Measurements from ENCODE around the gene ACSL1.

Gene ACSL1, protein sequence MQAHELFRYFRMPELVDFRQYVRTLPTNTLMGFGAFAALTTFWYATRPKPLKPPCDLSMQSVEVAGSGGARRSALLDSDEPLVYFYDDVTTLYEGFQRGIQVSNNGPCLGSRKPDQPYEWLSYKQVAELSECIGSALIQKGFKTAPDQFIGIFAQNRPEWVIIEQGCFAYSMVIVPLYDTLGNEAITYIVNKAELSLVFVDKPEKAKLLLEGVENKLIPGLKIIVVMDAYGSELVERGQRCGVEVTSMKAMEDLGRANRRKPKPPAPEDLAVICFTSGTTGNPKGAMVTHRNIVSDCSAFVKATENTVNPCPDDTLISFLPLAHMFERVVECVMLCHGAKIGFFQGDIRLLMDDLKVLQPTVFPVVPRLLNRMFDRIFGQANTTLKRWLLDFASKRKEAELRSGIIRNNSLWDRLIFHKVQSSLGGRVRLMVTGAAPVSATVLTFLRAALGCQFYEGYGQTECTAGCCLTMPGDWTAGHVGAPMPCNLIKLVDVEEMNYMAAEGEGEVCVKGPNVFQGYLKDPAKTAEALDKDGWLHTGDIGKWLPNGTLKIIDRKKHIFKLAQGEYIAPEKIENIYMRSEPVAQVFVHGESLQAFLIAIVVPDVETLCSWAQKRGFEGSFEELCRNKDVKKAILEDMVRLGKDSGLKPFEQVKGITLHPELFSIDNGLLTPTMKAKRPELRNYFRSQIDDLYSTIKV

DNA sequence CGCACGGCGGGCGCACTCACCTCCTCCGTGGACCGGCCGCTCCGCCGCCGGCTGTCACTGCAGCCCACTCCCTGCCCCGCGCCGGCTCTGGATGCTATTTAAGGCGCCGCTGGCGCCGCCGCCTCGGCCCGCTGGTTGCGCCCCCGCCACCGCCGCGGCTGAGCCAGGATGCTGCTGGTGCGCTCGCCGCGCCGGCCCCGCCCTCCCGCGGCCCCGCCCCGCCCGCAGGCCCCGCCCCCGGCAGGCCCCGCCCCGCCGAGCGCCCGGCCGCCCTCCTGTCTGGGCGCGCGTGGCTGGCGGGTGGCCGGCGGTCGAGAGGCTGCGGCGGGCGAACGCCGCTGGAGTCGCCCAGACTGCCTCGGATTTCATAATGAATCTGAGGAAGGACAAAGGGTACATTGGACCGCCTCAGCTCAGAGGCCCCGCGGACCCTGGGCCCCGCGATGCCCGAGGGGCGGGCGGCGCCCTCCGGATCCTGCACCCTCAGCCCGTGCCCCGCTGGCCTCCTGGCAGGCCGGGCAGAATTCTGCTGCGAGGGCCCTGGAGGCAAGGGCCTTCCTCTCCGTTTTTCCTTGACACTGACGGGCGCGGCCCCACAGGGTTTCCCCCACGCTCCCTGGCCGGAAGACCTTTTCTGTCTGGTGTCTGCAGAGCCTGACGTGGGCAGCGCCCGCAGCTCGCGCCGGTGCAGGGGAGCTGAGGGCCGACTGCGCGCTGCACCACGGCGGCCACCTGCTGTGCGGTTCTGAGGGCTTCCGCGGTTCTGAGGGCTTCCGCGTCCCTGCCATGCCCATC lies at the start of gene ACSL1:
TSS of gene ACSL1 (minus strand) at position 73 of the 795 bp plus-strand sequence. CDS start 22,454 bp downstream, outside the sequence.
- H3K9ac ChIP-seq (ENCODE audit: low read length), result peak within 1 kb of the TSS; percentile 91
- peaks cover 14% of the 10 kb centered on the region for H3K36me3 ChIP-seq (ENCODE audit: control insufficient read depth, insufficient read depth, low read length, severe bottlenecking)
- peak; percentile 89 for DNase-seq (ENCODE audit: low read depth)
- no peaks in the 10 kb centered on the region for H3K27me3 ChIP-seq (replicated peaks; ENCODE audit: control insufficient read depth, insufficient read depth, low read length)
- no peaks in the 10 kb centered on the region for H3K9me3 ChIP-seq (ENCODE audit: control insufficient read depth, low read length)
- H3K4me1 ChIP-seq (ENCODE audit: control insufficient read depth, insufficient read depth, low read length), result peaks cover 10% of the 10 kb centered on the region
- peak within 1 kb of the TSS; percentile 88 for H3K4me3 ChIP-seq (ENCODE audit: low read length)

- DNase-seq (ENCODE audit: low read depth), result no peak
- Histone ChIP-seq H3K36me3 (ENCODE audit: control insufficient read depth, insufficient read depth, low read length, severe bottlenecking) (no peaks in the 10 kb centered on the region), H3K9ac (ENCODE audit: low read length) (peak overlapping the region; percentile 14), H3K4me1 (ENCODE audit: control insufficient read depth, insufficient read depth, low read length) (peaks cover 31% of the 10 kb centered on the region), H3K9me3 (ENCODE audit: control insufficient read depth, low read length) (peaks cover 5% of the 10 kb centered on the region), H3K4me3 (ENCODE audit: low read length) (no peak overlapping the region), H3K27me3 (replicated peaks; ENCODE audit: control insufficient read depth, insufficient read depth, low read length) (no peaks in the 10 kb centered on the region)
These were observed 47.3 kb upstream of the ACSL1 start for GRCh38 chr4:184873054-184873453.

GRCh38 chr4:184870718-184871117 lies 45.0 kb upstream of the ACSL1 start:
- H3K9me3 ChIP-seq (ENCODE audit: control insufficient read depth, low read length), result peaks cover 5% of the 10 kb centered on the region
- no peaks in the 10 kb centered on the region for H3K27me3 ChIP-seq (replicated peaks; ENCODE audit: control insufficient read depth, insufficient read depth, low read length)
- H3K4me3 ChIP-seq (ENCODE audit: low read length), result no peak overlapping the region
- H3K9ac ChIP-seq (ENCODE audit: low read length), result no peak overlapping the region
- H3K36me3 ChIP-seq (ENCODE audit: control insufficient read depth, insufficient read depth, low read length, severe bottlenecking), result no peaks in the 10 kb centered on the region
- no peak for DNase-seq (ENCODE audit: low read depth)
- peaks cover 28% of the 10 kb centered on the region for H3K4me1 ChIP-seq (ENCODE audit: control insufficient read depth, insufficient read depth, low read length)

- H3K9ac ChIP-seq (ENCODE audit: low read length), result no peak overlapping the region
- peaks cover 5% of the 10 kb centered on the region for H3K9me3 ChIP-seq (ENCODE audit: control insufficient read depth, low read length)
- H3K36me3 ChIP-seq (ENCODE audit: control insufficient read depth, insufficient read depth, low read length, severe bottlenecking), result no peaks in the 10 kb centered on the region
- no peak for DNase-seq (ENCODE audit: low read depth)
- no peaks in the 10 kb centered on the region for H3K27me3 ChIP-seq (replicated peaks; ENCODE audit: control insufficient read depth, insufficient read depth, low read length)
- H3K4me3 ChIP-seq (ENCODE audit: low read length), result no peak overlapping the region
- peaks cover 23% of the 10 kb centered on the region for H3K4me1 ChIP-seq (ENCODE audit: control insufficient read depth, insufficient read depth, low read length)
These were observed 42.9 kb upstream of the ACSL1 start for GRCh38 chr4:184868623-184869022.

GRCh38 chr4:184863916-184864315 lies 38.1 kb upstream of the ACSL1 start:
- Histone ChIP-seq H3K4me1 (ENCODE audit: control insufficient read depth, insufficient read depth, low read length) (peaks cover 24% of the 10 kb centered on the region), H3K4me3 (ENCODE audit: low read length) (no peak overlapping the region), H3K9me3 (ENCODE audit: control insufficient read depth, low read length) (no peaks in the 10 kb centered on the region), H3K27me3 (replicated peaks; ENCODE audit: control insufficient read depth, insufficient read depth, low read length) (no peaks in the 10 kb centered on the region), H3K9ac (ENCODE audit: low read length) (no peak overlapping the region), H3K36me3 (ENCODE audit: control insufficient read depth, insufficient read depth, low read length, severe bottlenecking) (no peaks in the 10 kb centered on the region)
- DNase-seq (ENCODE audit: low read depth), result no peak

DNA sequence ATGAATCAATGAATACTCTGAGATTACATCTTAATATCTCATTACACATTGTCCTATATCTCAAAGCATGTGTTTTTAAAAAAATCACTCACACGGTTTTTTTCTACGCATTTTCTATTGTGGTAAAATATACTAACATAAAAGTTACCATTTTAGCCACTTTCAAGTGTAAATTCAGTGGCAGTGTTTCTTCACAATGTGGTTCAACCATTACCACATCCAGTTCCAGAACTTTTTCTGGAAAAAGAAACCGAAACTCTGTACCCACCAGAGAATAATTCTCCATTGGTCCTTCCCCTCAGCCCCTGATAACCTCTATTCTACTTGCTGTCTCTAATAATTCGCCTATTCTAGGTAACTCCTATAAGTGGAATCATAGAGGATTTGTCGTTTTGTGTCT lies 35.3 kb upstream of the ACSL1 start:
- DNase-seq (ENCODE audit: low read depth), result no peak
- H3K36me3 ChIP-seq (ENCODE audit: control insufficient read depth, insufficient read depth, low read length, severe bottlenecking), result no peaks in the 10 kb centered on the region
- peaks cover 29% of the 10 kb centered on the region for H3K4me1 ChIP-seq (ENCODE audit: control insufficient read depth, insufficient read depth, low read length)
- no peak overlapping the region for H3K4me3 ChIP-seq (ENCODE audit: low read length)
- no peaks in the 10 kb centered on the region for H3K27me3 ChIP-seq (replicated peaks; ENCODE audit: control insufficient read depth, insufficient read depth, low read length)
- H3K9me3 ChIP-seq (ENCODE audit: control insufficient read depth, low read length), result no peaks in the 10 kb centered on the region
- peak overlapping the region; percentile 65 for H3K9ac ChIP-seq (ENCODE audit: low read length)

DNA sequence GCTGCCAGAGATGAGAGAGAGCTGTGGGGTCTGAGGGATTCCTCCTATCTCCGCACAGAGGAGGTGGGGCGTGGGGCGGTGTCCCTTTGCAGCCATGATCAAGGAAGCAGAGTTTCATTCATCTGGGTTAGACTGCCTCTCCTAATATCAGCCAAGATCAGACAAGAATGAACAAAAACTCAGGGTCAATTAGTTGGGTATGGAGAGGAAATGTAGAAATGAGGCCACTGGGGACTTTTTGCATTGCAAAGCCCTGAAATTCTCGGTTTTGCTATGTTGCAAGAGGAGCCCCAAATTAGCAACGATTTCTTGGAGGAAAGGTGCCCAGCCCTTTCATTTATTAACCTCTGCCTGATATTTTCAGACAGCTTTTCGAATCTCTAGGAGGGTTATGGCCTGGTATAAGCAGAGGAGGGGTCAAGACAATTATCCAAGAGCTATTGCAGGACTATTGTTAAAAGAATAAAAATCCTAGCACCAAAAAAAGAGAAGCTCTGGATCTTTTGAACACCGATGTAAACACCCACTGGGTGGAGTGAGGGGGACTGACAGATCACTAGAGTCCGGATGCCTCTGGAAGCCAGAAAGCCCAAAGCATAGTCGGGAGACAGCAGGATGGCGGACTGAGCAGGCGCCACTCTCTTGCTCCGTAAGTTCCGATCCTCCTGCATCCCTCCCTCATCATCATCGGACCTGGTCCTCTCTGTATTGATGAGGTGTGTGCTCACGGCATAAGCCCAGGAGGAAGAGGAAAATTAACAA lies 34.4 kb upstream of the ACSL1 start:
- Histone ChIP-seq H3K4me1 (ENCODE audit: control insufficient read depth, insufficient read depth, low read length) (peaks cover 30% of the 10 kb centered on the region), H3K9me3 (ENCODE audit: control insufficient read depth, low read length) (no peaks in the 10 kb centered on the region), H3K9ac (ENCODE audit: low read length) (peak overlapping the region; percentile 69), H3K4me3 (ENCODE audit: low read length) (peak overlapping the region; percentile 20), H3K36me3 (ENCODE audit: control insufficient read depth, insufficient read depth, low read length, severe bottlenecking) (no peaks in the 10 kb centered on the region), H3K27me3 (replicated peaks; ENCODE audit: control insufficient read depth, insufficient read depth, low read length) (no peaks in the 10 kb centered on the region)
- peak; percentile 25 for DNase-seq (ENCODE audit: low read depth)

DNA sequence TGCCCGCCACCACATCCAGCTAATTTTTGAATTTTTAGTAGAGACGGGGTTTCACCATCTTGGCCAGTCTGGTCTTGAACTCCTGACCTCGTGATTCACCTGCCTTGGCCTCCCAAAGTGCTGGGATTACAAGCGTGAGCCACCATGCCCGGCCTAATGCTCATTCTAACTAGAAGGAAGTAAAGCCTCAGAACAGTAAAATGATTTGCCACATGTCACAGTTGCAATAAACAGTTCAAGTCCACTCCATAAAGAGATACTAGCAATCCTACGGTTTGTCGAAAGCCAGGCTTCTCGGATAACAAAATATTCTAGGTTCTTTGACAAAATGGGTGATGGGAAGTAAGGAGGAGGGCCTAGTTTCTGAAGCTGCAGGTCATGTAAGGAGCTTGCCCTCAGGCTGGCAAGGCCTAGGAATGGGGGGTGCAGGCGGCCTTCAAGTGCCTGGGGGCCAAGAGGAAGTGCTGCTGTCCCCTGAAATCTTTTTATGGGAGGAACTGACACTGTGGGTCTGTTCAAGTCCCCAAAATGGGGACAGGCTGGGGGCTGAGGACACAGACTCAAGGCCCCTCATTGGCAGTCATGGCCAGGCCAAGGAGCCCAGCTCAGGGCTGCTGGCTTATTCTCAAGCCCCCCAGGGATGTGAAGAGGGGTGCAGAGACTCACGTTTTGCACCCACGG lies 31.8 kb upstream of the ACSL1 start:
- peaks cover 30% of the 10 kb centered on the region for H3K4me1 ChIP-seq (ENCODE audit: control insufficient read depth, insufficient read depth, low read length)
- H3K9me3 ChIP-seq (ENCODE audit: control insufficient read depth, low read length), result no peaks in the 10 kb centered on the region
- H3K9ac ChIP-seq (ENCODE audit: low read length), result no peak overlapping the region
- H3K27me3 ChIP-seq (replicated peaks; ENCODE audit: control insufficient read depth, insufficient read depth, low read length), result no peaks in the 10 kb centered on the region
- no peaks in the 10 kb centered on the region for H3K36me3 ChIP-seq (ENCODE audit: control insufficient read depth, insufficient read depth, low read length, severe bottlenecking)
- no peak for DNase-seq (ENCODE audit: low read depth)
- H3K4me3 ChIP-seq (ENCODE audit: low read length), result no peak overlapping the region

GRCh38 chr4:184856277-184856609 lies 30.5 kb upstream of the ACSL1 start:
- Histone ChIP-seq H3K9me3 (ENCODE audit: control insufficient read depth, low read length) (no peaks in the 10 kb centered on the region), H3K27me3 (replicated peaks; ENCODE audit: control insufficient read depth, insufficient read depth, low read length) (no peaks in the 10 kb centered on the region), H3K36me3 (ENCODE audit: control insufficient read depth, insufficient read depth, low read length, severe bottlenecking) (no peaks in the 10 kb centered on the region), H3K4me1 (ENCODE audit: control insufficient read depth, insufficient read depth, low read length) (peaks cover 34% of the 10 kb centered on the region), H3K4me3 (ENCODE audit: low read length) (no peak overlapping the region), H3K9ac (ENCODE audit: low read length) (no peak overlapping the region)
- DNase-seq (ENCODE audit: low read depth), result no peak

- no peaks in the 10 kb centered on the region for H3K36me3 ChIP-seq (ENCODE audit: control insufficient read depth, insufficient read depth, low read length, severe bottlenecking)
- DNase-seq (ENCODE audit: low read depth), result no peak
- H3K9me3 ChIP-seq (ENCODE audit: control insufficient read depth, low read length), result no peaks in the 10 kb centered on the region
These were observed 28.9 kb upstream of the ACSL1 start for GRCh38 chr4:184854673-184855072.

More at GRCh38 chr4:184854673-184855072, 28.9 kb upstream of the ACSL1 start:
- peaks cover 30% of the 10 kb centered on the region for H3K4me1 ChIP-seq (ENCODE audit: control insufficient read depth, insufficient read depth, low read length)
- H3K9ac ChIP-seq (ENCODE audit: low read length), result no peak overlapping the region
- H3K27me3 ChIP-seq (replicated peaks; ENCODE audit: control insufficient read depth, insufficient read depth, low read length), result no peaks in the 10 kb centered on the region
- no peak overlapping the region for H3K4me3 ChIP-seq (ENCODE audit: low read length)
